ENCODE results near the gene ARHGAP28. TPM values are rescaled to one million over a fixed set of nuclear protein-coding genes. Genes with fewer than 3 reads are reported as not detected.

ARHGAP28 gene
- total RNA-seq, 1 experiment from 2014 or later = 9.2 TPM

GRCh38 chr18:6857300-6857699 is 127.8 kb downstream of the ARHGAP28 start:
- Histone ChIP-seq H3K23ac (ENCODE audit: insufficient read length, low read depth, low read length) (no peak overlapping the region), H3K4me2 (ENCODE audit: insufficient read depth, insufficient read length, low read length) (no peak overlapping the region), H3T11ph (ENCODE audit: low read length) (no peak overlapping the region), H2BK120ac (ENCODE audit: low read depth, low read length, poor library complexity, severe bottlenecking) (no peak overlapping the region), H3K9ac (ENCODE audit: extremely low read depth, insufficient read length, low read length) (no peak overlapping the region), H4K5ac (ENCODE audit: insufficient read length, low read depth, low read length) (no peak overlapping the region), H2BK20ac (ENCODE audit: low read depth, low read length, poor library complexity, severe bottlenecking) (no peak overlapping the region), H3K18ac (ENCODE audit: insufficient read length, low read depth, low read length) (no peak overlapping the region), H3K79me2 (ENCODE audit: insufficient read depth, low read length) (no peaks in the 10 kb centered on the region), H3K79me1 (ENCODE audit: insufficient read depth, low read depth, low read length, poor library complexity, severe bottlenecking) (no peaks in the 10 kb centered on the region), H3K27ac (ENCODE audit: insufficient read length, low read depth, low read length) (no peak overlapping the region), H4K8ac (replicated peaks; ENCODE audit: insufficient read length, low read depth, low read length) (no peak overlapping the region), H2BK5ac (ENCODE audit: insufficient read length, low read length) (no peak overlapping the region), H2AFZ (ENCODE audit: low read length) (no peak overlapping the region), H4K20me1 (ENCODE audit: control insufficient read depth, insufficient read depth, insufficient read length) (no peaks in the 10 kb centered on the region), H3K14ac (ENCODE audit: insufficient read depth, low read length) (no peak overlapping the region), H3K27me3 (ENCODE audit: insufficient read depth, low read length) (no peaks in the 10 kb centered on the region), H3K4ac (ENCODE audit: low read depth, low read length) (no peak overlapping the region), H2BK12ac (ENCODE audit: insufficient read length, low read depth, low read length) (no peak overlapping the region), H4K91ac (ENCODE audit: insufficient read length, low read depth, low read length) (no peak overlapping the region), H3K23me2 (ENCODE audit: insufficient read length, low read depth, low read length, poor library complexity, severe bottlenecking) (no peaks in the 10 kb centered on the region), H2BK15ac (ENCODE audit: low read depth, low read length) (no peak overlapping the region), H3K9me3 (ENCODE audit: control insufficient read depth, low read depth, low read length) (no peaks in the 10 kb centered on the region), H3K4me1 (ENCODE audit: insufficient read depth, low read length) (peaks cover 6% of the 10 kb centered on the region), H2AK5ac (ENCODE audit: insufficient read length, low read length) (no peak overlapping the region), H3K56ac (ENCODE audit: insufficient read length, low read depth, low read length) (no peak overlapping the region)
- Mint-ChIP-seq H3K4me3 (no peak overlapping the region), H3K9me3 (peaks cover 4 to 17% of the 10 kb centered on the region in 2 experiments; a peak in 4 of 5 replicates), H3K4me1 (peaks cover 25 to 31% of the 10 kb centered on the region in 2 experiments), H3K27me3 (ENCODE audit: low read depth) (no peaks in the 10 kb centered on the region), H3K27ac (no peak overlapping the region), H3K36me3 (ENCODE audit: insufficient read depth in 1 of 3, low read depth in 3 of 3) (peaks cover 18 to 23% (median 21%) of the 10 kb centered on the region in 3 experiments)
- no peak for DNase-seq
- no CpG with 5 or more reads among the region's 12 CpGs for WGBS (ENCODE audit: extremely low coverage, insufficient read length, low lambda C conversion rate)
- TF ChIP-seq CTCF (conservative IDR thresholded peaks at IDR 0.05) = no peak
